GM23248 (cell line): ENCODE results near the gene AK6.

Experiments
- EZH2 ChIP-seq: fragments of 200-600 bp; sonication (generic); IDR thresholded peaks from 2 replicates; pipeline ENCODE4 v1.6.1; 2018; ENCODE audit warnings: antibody characterized with exemption, mild to moderate bottlenecking; ENCODE audit not compliant: insufficient read depth, poor library complexity, severe bottlenecking
- EZH2phosphoT487 ChIP-seq: fragments of 200-600 bp; sonication (generic); IDR thresholded peaks from 2 replicates; pipeline ENCODE4 v1.6.1; 2018; ENCODE audit warnings: antibody characterized with exemption, moderate library complexity, mild to moderate bottlenecking, low read depth; ENCODE audit not compliant: insufficient read depth

DNA sequence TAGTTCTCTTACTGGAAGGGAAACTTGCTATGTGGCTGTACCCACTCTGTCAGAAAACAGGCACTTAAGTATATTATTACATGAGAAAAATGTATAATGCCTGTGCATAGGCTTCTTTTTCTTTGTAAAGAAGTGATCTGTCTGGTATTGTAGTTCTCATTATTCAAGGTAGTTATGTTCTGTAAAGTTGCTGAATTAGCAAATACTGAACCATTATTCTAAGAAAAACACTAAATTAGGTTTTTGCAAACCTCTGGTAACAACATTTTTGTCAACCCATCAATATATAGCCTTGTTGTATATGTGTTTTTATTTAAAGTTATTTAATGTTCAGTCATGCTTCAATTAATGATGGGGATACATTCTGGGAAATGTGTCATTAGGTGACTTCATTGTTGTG is 9.1 kb upstream of the AK6 start:
- TF ChIP-seq EZH2phosphoT487: no peak
- no peak for TF ChIP-seq EZH2
